LNCAP (cell line): ENCODE data around the gene GRAMD1C.

Experiments
- TF ChIP-seq, protein P1 (sequence below): fragments of 450-650 bp; IDR thresholded peaks from 2 replicates; pipeline ENCODE4 v1.5.1; 2017; ENCODE audit warnings: mild to moderate bottlenecking

GRAMD1C gene

DNA sequence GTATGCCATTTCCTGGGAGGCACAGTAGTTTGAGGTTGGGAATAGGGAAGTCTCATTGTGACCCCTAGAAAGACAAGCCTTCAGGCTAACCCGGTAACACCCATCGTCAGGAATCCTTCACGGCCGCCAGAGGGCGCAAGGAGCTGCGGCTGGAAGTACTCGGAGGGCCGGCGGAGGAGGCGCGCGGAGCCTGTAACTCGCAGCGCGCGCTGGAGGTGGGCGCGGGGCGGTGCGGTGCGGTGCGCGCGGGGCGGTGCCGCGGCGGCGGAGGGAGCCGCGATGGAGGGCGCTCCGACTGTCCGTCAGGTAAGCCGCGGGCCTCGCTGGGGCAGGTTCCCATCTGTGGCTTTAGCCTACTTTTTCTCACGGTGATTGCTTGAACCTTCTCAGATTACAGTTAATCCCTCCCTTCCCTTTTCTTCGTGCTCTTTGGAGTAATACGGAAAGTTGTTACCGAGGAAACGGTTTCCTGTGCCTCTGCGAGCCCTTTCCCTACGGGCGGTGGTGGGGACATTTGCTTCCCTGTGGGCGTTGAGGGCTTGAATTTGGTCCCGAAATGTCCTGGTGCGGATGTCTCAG lies at the start of gene GRAMD1C:
TSS of gene GRAMD1C (plus strand) at position 158 of the 579 bp plus-strand sequence. CDS start at position 280, 122 bp downstream.
- TF ChIP-seq, protein P1, sequence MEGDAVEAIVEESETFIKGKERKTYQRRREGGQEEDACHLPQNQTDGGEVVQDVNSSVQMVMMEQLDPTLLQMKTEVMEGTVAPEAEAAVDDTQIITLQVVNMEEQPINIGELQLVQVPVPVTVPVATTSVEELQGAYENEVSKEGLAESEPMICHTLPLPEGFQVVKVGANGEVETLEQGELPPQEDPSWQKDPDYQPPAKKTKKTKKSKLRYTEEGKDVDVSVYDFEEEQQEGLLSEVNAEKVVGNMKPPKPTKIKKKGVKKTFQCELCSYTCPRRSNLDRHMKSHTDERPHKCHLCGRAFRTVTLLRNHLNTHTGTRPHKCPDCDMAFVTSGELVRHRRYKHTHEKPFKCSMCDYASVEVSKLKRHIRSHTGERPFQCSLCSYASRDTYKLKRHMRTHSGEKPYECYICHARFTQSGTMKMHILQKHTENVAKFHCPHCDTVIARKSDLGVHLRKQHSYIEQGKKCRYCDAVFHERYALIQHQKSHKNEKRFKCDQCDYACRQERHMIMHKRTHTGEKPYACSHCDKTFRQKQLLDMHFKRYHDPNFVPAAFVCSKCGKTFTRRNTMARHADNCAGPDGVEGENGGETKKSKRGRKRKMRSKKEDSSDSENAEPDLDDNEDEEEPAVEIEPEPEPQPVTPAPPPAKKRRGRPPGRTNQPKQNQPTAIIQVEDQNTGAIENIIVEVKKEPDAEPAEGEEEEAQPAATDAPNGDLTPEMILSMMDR: peak; percentile 88

DNA sequence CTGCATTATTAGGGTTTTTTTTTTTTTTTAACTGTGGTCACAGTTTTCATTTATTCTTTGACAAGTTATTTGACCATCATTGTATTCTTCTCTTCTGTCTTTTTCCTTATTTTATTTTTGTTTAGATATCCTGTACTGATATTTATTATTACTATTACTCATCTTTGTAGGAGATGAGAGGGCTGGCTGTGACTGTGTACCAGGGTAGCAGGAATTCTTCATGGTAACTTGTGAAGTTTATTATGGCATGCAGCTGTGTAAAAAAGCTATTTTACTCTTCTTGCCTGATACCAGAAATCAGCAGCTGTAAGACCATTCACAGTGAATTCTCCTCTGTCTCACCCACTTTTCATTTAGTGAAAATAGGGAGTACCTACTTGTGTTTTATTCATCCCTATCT lies 47.2 kb upstream of the GRAMD1C start:
- TF ChIP-seq, protein P1: no peak

GRCh38 chr3:113794526-113794925 lies 44.1 kb upstream of the GRAMD1C start:
- TF ChIP-seq, protein P1: no peak

- TF ChIP-seq, protein P1: no peak
These were observed 42.9 kb upstream of the GRAMD1C start for GRCh38 chr3:113795693-113796092.

GRCh38 chr3:113802795-113803455 lies 35.7 kb upstream of the GRAMD1C start:
- TF ChIP-seq, protein P1: no peak

- TF ChIP-seq, protein P1: no peak
These were observed 33.9 kb upstream of the GRAMD1C start for GRCh38 chr3:113804661-113805060.

GRCh38 chr3:113805249-113805648 lies 33.3 kb upstream of the GRAMD1C start:
- TF ChIP-seq, protein P1: no peak
